BE2C (cell line): Measurements from ENCODE around the gene DIPK1B.
A peak's percentile ranks its signal among the peaks of the same experiment; 100 is the strongest.
"Not testable (repeated sequence)": the region's sequence is repeated elsewhere in the genome, so short reads cannot be mapped to it uniquely, and the experiment has no call there.

ENCODE experiments used
- DNase-seq: peaks from one replicate; pipeline ENCODE4 v3.0.0-alpha.2; 2020
- H3K27me3 ChIP-seq: fragments of 250-450 bp; sonication (Bioruptor Pico); 2 replicates; pipeline ENCODE4 v1.5.1; 2020; ENCODE audit warnings: mild to moderate bottlenecking
- H3K36me3 ChIP-seq: fragments of 250-450 bp; sonication (Bioruptor Pico); 2 replicates; pipeline ENCODE4 v1.5.1; 2020; ENCODE audit warnings: mild to moderate bottlenecking
- H3K4me1 ChIP-seq: fragments of 250-450 bp; sonication (Bioruptor Pico); 2 replicates; pipeline ENCODE4 v1.5.1; 2020
- H3K4me3 ChIP-seq: 2 replicates; pipeline ENCODE4 v1.5.1; 2011; ENCODE audit warnings: low read depth, low read length
- H3K9me3 ChIP-seq: fragments of 250-450 bp; sonication (Bioruptor Pico); 2 replicates; pipeline ENCODE4 v1.5.1; 2020
- TF ChIP-seq, protein P1 (sequence below): IDR thresholded peaks from 2 replicates; pipeline ENCODE4 v1.5.1; 2012; ENCODE audit warnings: mild to moderate bottlenecking, low read depth, low read length

Gene DIPK1B

DNA sequence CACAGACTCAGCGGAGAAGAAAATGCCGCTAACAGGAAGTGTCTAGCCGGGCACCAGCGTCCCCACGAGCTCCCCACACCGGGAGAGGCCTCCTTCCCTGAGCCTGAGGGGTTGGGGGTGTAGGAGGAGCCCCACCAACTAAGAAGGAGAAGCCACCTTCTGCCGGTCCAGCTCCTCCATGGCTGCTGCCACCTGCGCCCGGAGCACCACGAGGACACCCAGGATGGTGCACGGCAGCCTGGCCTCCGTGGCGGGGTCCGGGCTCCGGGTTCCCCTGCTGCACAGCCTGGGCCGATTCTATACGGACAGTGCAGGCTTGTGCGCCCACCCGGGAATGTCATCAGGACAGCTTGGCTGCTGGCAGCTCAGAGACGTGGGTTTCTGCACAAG is 45.4 kb downstream of the DIPK1B start:
- Histone ChIP-seq H3K4me3 (no peak overlapping the region), H3K4me1 (peaks cover 14% of the 10 kb centered on the region)
- no peak for DNase-seq

DNA sequence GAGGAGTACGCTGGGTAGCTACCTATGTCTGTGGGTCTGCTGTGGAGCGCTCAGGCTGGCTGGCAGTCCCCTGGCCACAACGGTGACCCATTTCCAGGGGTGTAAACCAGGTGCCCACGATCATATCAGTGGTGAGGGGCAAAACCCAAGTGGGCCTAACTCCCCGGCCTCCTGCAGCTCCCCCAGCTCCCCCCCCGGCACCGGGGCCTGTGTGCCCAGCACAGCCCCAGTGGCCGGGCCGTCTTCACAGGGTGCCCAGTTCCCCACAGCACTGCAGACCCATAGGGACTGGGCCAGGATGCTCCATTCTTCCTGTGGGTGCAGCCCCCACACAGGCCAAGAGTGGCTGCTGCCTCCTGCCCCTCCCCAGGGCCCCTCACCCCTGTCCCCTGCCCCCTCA is 46.6 kb downstream of the DIPK1B start:
- Histone ChIP-seq H3K9me3 (no peaks in the 10 kb centered on the region), H3K4me1 (peaks cover 17% of the 10 kb centered on the region), H3K36me3 (no peaks in the 10 kb centered on the region), H3K27me3 (no peaks in the 10 kb centered on the region), H3K4me3 (no peak overlapping the region)
- TF ChIP-seq, protein P1, sequence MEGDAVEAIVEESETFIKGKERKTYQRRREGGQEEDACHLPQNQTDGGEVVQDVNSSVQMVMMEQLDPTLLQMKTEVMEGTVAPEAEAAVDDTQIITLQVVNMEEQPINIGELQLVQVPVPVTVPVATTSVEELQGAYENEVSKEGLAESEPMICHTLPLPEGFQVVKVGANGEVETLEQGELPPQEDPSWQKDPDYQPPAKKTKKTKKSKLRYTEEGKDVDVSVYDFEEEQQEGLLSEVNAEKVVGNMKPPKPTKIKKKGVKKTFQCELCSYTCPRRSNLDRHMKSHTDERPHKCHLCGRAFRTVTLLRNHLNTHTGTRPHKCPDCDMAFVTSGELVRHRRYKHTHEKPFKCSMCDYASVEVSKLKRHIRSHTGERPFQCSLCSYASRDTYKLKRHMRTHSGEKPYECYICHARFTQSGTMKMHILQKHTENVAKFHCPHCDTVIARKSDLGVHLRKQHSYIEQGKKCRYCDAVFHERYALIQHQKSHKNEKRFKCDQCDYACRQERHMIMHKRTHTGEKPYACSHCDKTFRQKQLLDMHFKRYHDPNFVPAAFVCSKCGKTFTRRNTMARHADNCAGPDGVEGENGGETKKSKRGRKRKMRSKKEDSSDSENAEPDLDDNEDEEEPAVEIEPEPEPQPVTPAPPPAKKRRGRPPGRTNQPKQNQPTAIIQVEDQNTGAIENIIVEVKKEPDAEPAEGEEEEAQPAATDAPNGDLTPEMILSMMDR: no peak
- DNase-seq: no peak

More for the DNA sequence above, 45.4 kb downstream of the DIPK1B start:
- TF ChIP-seq, protein P1: no peak
- Histone ChIP-seq H3K9me3 (no peaks in the 10 kb centered on the region), H3K27me3 (no peaks in the 10 kb centered on the region), H3K36me3 (no peaks in the 10 kb centered on the region)

DNA sequence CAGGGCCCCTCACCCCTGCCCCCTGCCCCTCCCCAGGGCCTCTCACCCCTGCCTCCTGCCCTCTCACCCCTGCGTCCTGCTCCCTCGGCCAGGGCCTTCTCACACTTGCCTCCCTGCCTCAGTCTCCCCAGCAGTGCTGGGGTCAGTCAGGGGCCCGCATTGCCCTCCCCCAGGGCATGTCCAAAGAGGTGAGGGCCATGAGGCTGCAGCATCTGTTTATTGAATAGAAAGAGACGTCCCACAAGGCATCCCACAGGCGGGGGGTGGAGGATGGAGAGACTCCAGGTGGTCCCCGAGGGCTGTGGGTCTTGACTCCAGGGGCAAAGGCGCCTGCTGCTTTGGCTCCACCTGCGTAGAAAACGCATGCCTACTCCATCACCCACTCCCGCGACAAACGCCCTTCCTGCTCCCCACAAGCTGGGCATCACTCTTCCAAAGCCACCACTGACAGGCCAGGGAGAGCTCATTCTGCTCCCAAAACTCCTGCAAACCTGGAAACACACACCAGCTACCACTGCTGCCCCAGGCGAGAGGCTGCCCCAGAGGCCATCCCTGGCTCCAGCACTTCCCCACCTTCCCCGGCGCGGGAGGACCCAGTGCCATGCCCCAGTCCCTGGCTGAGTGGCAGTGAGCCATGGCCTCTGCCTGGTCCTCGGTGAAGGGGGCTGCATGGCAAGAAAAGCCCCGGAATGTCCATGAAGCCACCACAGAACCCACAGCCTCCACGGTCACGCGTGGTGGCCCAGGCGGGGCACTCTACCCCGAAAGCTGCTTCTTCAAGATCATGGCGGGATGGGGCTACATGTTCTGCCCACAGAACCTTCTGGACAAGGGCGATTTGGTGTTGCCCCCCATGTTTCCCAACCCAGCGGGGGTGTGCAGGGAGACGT is 47.3 kb downstream of the DIPK1B start:
- Histone ChIP-seq H3K4me1 (peaks cover 17% of the 10 kb centered on the region), H3K9me3 (no peaks in the 10 kb centered on the region), H3K27me3 (no peaks in the 10 kb centered on the region), H3K36me3 (no peaks in the 10 kb centered on the region), H3K4me3 (no peak overlapping the region)
- TF ChIP-seq, protein P1: no peak
- no peak for DNase-seq

DNA sequence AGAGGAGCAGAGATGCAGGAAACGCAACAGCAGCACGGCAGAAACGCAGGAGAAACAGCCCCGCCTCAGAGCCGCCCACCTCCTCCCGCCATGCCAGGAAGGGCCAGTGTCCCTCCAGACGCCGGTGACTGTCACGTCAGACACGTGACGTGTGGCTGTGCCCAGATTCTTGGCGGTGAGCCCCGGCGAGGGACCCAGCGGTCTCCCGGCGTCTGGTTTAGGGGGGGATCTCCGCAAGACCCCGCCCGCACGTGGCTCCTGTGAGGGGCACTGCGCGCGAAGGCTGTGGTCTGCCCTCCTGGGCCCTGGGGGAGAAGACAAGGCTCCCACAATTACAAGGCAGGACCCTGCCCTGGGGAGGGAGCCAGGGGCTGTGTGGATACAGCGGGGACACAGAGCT is 48.1 kb downstream of the DIPK1B start:
- TF ChIP-seq, protein P1: no peak; the same call in 1 of the 2 replicates

DNA sequence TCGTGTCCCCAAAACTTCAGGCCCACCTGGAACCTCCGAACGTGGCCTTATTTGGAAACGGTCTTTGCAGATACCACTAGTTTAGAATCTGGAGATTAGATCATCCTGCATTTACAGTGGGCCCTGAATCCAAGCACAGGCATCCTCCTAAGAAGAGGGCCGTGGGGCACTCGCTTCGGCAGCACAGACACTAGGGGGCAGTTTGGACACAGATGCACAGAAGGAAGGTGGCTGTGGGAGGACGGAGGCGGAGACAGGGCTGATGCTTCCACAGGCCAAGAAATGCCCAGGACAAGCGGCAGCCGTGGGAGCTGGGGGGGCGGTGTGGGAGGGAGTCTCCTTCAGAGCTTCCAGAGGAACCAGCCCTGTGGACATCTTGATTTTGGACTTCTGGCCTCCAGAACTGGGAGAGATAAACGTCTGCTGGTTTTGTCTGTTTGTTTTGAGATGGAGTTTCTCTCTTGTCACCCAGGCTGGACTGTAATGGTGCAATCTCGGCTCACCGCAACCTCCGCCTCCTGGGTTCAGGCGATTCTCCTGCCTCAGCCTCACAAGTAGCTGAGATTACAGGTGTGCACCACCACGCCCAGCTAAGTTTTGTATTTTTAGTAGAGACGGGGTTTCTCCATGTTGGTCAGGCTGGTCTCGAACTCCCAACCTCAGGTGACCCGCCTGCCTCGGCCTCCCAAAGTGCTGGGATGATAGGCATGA is 48.6 kb downstream of the DIPK1B start:
- H3K9me3 ChIP-seq, H3K36me3 ChIP-seq, H3K27me3 ChIP-seq: not testable (repeated sequence)
- TF ChIP-seq, protein P1: peak; percentile 81
- Histone ChIP-seq H3K4me3 (peak overlapping the region; percentile 25), H3K4me1 (peaks cover 17% of the 10 kb centered on the region)
- DNase-seq: peak; percentile 87

More for the DNA sequence above, 48.1 kb downstream of the DIPK1B start:
- peak; percentile 75 for DNase-seq
- no peaks in the 10 kb centered on the region for H3K9me3 ChIP-seq
- no peaks in the 10 kb centered on the region for H3K27me3 ChIP-seq
- H3K36me3 ChIP-seq: no peaks in the 10 kb centered on the region
- peaks cover 17% of the 10 kb centered on the region for H3K4me1 ChIP-seq
- peak overlapping the region; percentile 25 for H3K4me3 ChIP-seq
